HuH-7.5 (cell line): Measurements from ENCODE around the gene CDPF1.
"Not testable (repeated sequence)": the region's sequence is repeated elsewhere in the genome, so short reads cannot be mapped to it uniquely, and the experiment has no call there.

Experiments
- DNase-seq: peaks from one replicate; pipeline ENCODE4 v3.0.0; 2011; ENCODE audit warnings: low spot score

CDPF1 gene

DNA sequence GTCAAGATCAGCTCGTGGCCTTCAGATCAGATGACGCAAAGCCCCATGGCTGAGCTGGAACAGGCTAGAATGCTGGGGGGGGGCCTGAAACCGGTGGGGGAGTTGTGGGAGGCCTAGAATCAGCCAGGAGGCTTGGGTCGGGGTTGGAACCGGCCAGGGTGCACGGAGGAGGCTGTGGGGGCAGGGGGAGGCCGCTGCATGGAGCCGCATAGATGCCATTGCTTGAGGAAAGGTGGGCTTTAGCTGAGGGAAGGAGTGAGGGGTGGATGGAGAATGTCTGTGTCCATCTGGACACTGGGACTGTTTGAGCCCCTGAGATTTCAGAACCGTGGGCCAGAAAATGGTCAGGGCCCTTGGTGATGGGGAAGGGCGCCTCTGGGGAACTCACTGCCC, 25.2 kb downstream of the CDPF1 start:
- DNase-seq, result no peak

DNA sequence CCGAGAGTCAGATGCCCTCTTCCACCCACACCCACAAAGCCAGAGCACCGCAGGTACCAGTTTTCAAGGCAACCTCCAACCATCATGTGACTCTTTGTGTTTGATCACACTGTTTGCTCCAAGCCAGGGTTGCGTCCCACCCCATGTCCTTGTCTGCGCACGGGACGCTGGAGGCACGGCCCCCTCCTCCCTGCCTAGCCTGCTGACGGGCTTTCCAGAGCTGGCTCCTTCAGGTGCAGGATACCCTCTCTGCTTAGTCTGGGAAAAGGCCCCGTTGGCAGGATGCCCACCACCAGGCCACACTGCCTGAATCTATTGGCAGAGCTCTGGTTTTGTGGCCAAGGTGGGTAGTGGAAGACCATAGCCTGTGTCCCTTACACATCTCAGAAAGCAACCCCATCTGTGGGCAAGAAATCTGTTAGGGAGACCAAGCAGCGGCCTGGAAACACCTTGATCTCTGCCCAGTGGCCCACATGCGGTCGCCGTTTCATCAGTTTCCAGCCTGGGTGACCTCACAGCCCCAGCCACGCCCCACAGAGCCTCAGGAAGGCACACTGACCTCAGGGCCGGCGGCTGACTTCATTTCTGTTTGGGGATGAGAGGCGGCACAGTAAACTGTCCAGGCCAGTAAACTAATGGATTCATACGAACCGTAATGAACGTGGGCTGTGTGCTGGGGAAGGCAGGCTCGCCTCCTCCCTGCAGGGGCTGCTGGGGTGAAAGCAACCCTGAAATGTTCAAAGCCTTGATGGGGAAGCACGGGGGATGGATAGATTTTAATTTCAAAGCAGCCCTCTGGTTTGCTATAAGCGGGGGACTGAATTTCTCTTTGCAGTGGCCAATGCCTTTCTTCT, 25.8 kb downstream of the CDPF1 start:
- DNase-seq, result no peak

DNA sequence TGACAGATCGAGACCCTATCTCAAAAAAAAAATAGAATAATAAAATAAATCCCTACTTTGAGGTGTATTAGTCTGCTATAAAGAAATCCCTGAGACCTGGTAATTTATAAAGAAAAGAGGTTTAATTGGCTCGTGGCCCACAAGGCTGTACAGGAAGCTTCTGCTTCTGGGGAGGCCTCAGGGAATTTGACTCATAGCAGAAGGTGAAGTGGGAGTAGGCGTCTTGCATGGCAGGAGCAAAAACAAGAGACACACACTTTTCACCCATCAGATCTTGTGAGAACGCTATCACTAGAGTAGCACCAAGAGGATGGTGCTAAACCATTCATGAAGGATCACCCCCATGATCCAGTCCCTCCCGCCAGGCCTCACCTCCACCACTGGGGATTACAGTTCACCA, 29.2 kb downstream of the CDPF1 start:
- DNase-seq, result no peak

DNA sequence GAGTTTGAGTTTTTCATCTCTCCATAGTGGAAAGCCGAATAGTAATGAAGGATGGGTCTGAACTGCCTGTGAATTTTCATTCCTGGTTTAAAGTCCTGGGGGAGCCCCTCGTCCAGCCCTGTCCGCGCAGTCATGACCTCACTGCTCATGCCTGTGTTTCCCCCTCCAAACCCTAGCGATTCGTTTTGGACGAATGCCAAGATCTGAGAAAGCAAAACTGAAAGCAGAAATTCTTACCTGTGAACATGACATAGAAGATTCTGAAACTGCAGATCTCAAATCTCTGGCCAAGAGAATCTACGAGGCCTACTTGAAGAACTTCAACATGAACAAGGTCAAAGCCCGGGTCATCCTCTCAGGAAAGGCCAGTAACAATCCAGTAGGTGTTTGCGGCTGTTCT, 30.5 kb downstream of the CDPF1 start:
- DNase-seq, result no peak

DNA sequence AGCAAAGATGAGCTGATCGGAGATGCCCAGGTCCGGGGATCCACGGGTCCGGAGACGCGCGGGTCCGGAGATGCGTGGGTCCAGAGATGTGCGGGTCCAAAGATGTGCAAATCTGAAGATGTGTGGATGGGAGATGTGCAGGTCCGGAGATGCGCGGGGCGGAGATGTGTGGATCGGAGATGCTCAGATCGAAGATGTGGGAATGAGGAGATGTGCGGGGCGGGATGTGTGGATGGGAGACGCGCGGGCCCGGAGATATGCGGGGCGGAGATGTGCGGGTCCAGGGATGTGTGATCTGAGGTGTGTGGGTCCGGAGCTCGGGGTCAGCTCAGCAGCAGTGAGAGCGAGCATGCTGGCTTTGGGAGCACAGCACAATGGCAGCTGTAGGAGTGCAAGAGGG, 35.5 kb downstream of the CDPF1 start:
- DNase-seq, result no peak

DNA sequence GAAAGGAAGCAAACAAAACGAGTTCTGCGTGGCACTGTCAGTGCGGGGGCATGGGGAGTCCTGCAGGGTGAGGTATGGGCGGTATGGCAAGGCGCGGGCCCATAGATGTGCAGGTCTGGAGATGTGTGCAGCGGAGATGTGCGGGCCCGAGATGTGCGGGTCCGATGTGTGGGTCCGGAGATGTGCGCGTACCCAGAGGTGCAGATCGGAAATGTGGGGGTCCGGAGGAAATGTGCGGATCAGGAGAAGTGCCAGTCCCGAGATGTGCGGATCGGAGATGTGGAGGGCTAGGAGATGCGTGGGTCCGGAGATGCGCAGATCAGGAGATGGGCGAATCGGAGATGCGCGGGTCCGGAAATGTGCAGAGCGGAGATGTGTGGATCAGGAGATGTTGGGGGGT, 35.9 kb downstream of the CDPF1 start:
- DNase-seq, result no peak

DNA sequence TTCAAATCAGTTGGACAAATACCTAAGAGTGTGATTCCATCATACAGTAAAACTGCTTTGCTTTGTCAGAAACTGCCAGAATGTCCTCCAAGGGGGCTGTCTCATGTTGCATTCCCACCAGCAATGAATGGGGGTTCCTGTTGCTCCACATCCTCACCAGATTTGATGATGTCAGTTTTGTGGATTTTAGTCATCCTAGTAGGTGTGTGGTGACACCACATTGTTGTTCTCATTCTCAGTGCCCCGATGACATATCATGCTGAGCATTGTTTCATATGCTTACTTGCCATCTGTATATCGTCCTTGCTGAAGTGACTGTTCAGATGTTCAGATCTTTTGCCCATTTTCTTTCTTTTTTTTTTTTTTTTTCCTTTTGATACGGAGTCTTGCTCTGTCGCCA, 37.0 kb downstream of the CDPF1 start:
- no peak for DNase-seq

DNA sequence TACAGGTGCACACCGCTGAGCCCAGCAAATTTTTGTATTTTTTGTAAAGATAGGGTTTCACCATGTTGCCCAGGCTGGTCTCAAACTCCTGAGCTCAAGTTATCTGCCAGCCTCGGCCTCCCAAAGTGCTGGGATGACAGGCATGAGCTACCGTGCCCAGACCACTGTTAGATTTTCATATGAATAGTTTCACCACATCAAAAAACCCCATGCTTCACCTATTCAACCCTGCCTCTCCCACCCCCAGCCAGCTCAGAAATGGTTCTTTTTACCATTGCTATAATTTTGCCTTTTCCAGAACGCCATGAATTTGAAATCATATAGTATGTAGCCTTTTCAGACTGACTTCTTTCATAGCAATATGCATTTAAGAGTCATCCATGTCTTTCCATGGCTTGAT, 37.9 kb downstream of the CDPF1 start:
- no peak for DNase-seq

DNA sequence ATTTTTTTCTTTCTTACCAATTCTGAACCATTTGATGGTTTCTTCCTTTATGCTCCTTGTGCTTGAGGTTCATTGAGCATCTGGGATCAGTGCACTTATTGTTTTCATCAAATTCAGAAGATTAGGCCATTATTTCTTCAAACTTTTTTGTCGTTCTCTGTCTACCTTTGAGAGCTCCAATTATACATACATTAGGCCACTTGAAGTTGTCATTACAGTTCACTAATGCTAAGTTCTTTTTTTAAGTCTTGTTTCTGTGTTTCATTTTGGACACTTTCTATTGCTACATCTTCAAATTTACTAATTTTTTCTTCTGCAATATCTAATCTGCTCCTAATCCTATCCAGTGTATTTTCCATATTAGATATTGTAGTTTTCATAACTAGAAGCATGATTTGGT, 40.8 kb downstream of the CDPF1 start:
- no peak for DNase-seq

DNA sequence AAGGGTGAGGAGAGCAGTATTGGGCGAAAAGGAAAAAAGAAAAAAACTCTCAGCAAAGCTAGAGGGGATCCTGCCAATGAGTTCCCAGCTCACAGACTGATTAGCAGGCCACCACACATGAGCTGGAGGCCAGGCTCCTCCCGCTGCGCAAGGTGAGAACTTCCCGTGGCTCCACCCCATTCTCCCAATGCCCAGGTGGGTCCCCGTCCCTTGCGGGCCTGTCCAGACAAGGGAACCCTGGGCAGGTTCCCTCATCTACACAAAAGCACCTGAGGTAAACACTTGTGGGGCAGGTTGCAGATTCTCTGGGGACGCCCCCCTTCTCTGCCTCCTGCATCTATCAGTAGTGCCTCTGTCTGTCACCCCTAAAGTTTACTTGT, 46.5 kb downstream of the CDPF1 start:
- no peak for DNase-seq

DNA sequence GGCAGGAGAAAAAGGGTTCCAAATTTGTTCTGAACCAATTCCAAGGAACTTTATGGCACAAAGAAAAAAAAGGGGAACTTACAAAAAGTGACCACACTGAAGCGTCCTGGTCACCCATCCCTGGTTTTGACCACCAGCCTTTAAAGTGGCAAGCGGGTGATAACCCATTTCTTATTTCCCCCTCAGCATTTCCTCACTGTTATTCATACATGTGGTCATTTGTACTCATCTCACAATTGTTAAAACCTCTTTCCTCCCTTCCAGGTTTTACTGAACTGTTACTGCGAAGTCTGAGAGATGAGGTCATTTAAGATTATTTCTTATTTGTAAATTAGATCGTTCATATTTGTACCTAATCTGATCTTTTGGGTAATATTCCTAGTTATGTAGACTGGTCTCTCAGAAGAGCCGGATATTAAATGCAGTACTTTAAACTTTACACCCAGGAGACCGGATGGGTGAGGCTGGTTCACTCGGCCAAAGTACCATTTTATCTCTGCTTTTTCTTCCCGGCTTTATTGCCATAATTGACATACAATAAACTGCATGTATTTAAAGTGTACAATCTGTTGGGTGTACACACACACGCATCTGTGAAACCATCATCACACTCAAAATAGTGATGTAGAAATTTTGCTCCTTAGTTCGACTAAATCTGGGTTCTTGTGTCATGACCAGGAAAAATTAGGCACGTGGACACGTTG, 47.0 kb downstream of the CDPF1 start:
- DNase-seq, result no peak

DNA sequence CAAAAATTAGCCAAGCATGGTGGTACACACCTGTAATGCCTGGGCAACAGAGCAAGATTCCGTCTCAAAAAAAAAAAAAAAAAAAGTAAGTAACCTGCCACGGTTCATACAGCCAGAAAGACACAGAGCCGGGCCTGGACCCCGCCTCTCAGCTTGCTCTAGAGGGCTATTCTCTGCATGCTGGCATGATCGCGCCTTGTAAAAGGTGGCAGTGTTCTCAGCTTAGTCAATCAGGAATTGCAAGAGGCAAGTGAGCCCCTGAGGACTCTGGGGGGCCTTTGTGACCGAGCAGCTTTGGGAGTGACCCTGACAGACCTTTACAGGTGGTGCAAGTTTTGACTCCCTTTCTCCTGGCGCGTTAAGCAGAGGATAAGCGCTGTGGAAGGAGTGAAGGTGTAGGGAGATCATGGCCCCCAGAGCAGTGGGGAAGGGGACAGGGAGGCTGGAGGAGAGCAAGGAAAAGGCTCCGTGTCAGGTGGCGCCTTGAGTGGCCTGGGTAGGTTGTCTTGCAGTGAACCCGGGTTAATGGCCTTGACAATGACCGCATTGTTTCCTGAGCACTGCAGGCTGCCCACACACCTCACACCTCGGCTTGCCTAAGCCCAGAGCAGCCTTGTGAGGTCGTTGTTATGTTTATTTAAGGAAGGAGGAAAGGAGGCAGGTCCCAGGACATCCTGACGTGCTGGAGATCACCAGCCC, 48.9 kb downstream of the CDPF1 start:
- DNase-seq, result no peak

DNA sequence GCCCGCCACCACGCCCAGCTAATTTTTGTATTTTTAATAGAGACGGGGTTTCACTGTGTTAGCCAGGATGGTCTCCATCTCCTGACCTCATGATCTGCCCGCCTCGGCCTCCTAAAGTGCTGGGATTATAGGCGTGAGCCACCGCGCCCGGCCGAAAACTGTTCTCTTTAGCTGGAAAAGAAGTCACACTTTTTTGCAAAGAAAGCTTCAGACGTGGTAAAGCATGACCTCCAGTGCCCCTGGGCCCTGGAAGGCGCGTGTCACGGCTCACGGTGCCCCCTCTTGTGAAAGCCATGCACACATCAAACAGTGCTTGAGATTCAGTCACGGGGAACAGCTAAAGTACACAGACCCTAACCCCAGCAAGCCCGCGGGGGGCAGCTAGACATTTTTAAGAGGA, 51.3 kb downstream of the CDPF1 start:
- not testable (repeated sequence) for DNase-seq

DNA sequence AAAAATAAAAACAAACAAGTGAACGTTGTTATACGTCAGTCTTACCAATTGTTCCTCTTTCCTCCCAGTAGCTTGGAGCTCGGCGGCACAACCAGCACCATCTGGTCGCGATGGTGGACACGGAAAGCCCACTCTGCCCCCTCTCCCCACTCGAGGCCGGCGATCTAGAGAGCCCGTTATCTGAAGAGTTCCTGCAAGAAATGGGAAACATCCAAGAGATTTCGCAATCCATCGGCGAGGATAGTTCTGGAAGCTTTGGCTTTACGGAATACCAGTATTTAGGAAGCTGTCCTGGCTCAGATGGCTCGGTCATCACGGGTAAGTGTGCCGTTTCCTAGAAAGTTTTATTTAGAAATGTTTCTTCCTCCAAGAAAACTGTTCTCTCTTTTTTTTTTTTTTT, 51.8 kb downstream of the CDPF1 start:
- DNase-seq, result no peak

DNA sequence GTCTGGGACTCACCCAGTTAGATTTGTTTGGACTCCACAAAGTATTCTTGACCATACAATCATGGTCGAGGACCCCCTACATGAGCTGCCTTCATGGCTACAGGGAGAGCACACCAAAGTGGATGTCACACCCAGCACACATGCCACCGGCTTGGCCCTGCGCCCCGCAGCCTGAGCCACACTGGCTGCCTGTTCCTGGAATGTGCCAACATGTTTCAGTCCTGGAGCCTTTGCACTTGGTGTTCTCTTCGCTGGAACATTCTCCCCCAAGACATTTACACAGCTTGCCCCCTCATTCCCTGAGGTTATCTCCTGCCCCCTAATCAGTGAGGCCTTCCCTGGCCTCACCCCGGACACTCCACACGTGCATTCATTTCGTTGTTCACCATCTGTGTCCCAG, 53.8 kb downstream of the CDPF1 start:
- DNase-seq, result no peak

DNA sequence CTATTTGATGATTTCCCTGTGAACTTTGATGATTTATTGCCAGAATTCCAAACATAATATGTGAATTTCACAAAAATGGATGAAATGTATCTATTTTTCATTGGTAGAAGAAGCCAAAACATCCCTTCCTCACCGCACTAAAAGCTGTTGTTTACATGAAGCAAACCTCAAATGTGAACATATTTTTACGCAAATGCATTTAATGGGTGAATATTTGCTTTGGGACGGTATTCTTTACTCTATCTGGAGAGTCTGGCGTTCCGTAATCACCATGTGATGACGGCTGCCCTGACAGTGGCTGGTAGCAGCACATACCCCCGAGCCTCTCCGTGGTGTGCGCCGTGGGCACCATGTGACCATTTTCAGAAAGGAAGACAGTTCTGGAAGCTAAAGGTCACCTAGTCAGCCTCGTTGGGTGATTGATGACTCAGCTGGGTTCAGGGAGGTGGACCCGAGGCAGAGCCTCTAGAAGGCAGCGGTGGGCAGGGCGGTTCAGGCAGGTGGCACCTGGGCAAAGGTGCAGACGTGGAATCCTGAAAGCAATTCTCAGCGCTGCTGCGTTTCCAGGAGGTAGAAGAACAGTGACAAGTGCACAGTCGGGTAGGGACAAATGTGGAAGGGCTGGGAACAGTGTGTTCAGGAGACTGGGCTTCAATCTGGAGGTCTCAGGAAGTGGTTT, 54.5 kb downstream of the CDPF1 start:
- no peak for DNase-seq
